Activated T-helper 2 cell treated with anti-CD3 and anti-CD28 coated beads, Interferon-gamma antibody, Interleukin-2, Interleukin-4, amounts not matched to agents 10 μg/mL and 5 μg/mL and 100 μg/mL, durations not matched to agents 14 hours and 24 hours and 36 hours (primary cell): Measurements from ENCODE around the gene ARMH1. TPM values are rescaled to one million over a fixed set of nuclear protein-coding genes. Genes with fewer than 3 reads are reported as not detected.

Experiments used
- total RNA-seq: library from RNA; stranded (reverse); gene quantifications from 2 replicates; pipeline ENCODE4 v1.2.3, GENCODE V29; 2022

The ARMH1 gene
- total RNA-seq, 1 donor from 2014 or later = 157 TPM

Other genes with a start within 250 kb of the ARMH1 start
- 6.3 and 6.7 TPM in 2 replicates for gene TMEM53, start 233 bp upstream of the ARMH1 start, total RNA-seq
- gene RNU5D-1, start 56.5 kb downstream of the ARMH1 start, total RNA-seq = not detected in 2 replicates
- gene KIF2C, start 65.1 kb downstream of the ARMH1 start, total RNA-seq = 82.7 and 83.5 TPM in 2 replicates
- gene RPS8, start 100.8 kb downstream of the ARMH1 start, total RNA-seq = 2,328 and 2,356 TPM in 2 replicates
- gene BEST4, start 113.5 kb downstream of the ARMH1 start, total RNA-seq = 0.91 and 1.7 TPM in 2 replicates
- gene PLK3, start 125.7 kb downstream of the ARMH1 start, total RNA-seq = 128 and 135 TPM in 2 replicates
- 0.32 TPM in 1 of 2 replicates, not detected in the other for gene DYNLT4, start 132.6 kb downstream of the ARMH1 start, total RNA-seq
- 17.0 and 19.8 TPM in 2 replicates for gene BTBD19, start 133.8 kb downstream of the ARMH1 start, total RNA-seq
- 0.59 and 0.74 TPM in 2 replicates for gene PTCH2, start 168.5 kb downstream of the ARMH1 start, total RNA-seq